Jurkat, Clone E6-1 (cell line): Measurements from ENCODE around the gene FEZF2. TPM values are rescaled to one million over a fixed set of nuclear protein-coding genes. Genes with fewer than 3 reads are reported as not detected.
A peak's percentile ranks its signal among the peaks of the same experiment; 100 is the strongest.

Source experiments
- DNase-seq: peaks from one replicate; pipeline ENCODE4 v3.0.0-alpha.2; 2011; ENCODE audit warnings: low read depth, low spot score
- H3K4me3 ChIP-seq: 2 replicates; pipeline ENCODE4 v1.5.1; 2011; ENCODE audit warnings: mild to moderate bottlenecking, low read length, control low read depth, moderate library complexity
- polyA plus RNA-seq: library from polyadenylated mRNA; unstranded; fragments of >200 nt; gene quantifications from one replicate; pipeline ENCODE4 v1.2.1, GENCODE V29; 2012; ENCODE audit warnings: missing spikeins; ENCODE audit not compliant: insufficient read length, insufficient read depth

FEZF2 gene
- polyA plus RNA-seq, result not detected

DNA sequence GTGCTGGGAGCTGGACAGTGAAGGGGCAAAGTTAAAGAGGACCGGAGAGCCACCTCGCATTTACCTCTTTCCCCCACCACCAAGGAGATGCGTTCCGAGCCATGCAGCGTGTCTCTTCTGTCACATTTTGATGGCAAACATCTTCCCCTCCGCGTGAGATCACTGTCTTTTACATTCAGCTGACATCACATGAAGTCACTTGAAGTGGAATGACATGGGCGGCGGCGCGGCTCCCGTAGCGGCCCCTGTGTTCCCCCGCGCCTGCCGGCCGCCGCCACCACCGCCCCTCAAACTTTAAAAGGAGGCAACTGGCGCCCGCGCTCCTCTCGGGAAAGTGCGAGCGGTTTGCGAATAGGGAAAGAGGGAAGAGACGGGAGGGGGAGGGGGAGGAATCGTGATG is at the start of gene FEZF2:
TSS of gene FEZF2 (minus strand) at position 336 of the 400 bp plus-strand sequence. CDS start 682 bp downstream, outside the sequence.
- no peak for DNase-seq
- no peak within 1 kb of the TSS for H3K4me3 ChIP-seq

GRCh38 chr3:62421207-62421606 is 47.9 kb upstream of the FEZF2 start:
- DNase-seq, result no peak
- no peak overlapping the region for H3K4me3 ChIP-seq

DNA sequence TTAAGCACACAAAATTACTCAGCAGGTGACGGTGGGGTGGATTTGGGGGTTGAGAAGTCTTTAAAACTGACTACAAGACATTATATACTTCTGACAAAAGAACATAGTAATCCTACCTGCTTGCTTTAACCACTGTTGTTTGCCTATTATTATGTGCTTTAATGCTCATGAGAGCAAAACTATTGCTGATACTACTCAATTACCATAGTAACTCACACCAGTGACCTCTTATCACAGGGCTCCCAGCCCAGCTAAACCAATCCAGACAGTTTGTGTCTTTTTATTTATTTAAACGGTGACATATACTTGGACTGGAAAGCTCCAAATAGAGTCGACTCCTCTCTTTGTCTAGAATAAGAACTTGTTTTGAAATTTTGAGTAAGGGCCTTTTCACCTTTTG is 42.8 kb upstream of the FEZF2 start:
- H3K4me3 ChIP-seq, result no peak overlapping the region
- no peak for DNase-seq

DNA sequence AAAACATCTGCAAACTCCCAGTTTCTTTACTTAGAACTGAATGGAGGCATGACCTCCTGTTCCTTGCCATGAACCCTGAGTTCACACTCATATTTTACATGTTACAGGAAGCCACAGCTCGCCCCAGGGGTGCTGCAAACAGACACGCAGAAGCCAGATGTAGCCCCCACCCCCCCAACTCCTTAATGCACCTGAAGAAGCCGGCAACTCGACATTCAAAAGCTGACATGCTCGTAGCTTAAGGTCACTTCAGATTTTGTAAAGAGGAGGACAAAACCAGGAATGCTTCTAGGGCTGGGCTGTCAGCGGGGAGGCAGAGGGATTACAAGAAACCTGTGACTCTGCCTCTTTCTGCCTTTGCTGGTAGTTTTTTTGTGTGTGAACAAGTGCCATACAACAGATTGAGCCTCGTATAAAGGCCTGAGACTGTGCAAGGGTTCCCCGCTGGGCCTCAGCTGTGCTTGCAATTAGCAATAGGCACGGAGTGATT is 42.0 kb upstream of the FEZF2 start:
- no peak overlapping the region for H3K4me3 ChIP-seq
- peak; percentile 28 for DNase-seq

DNA sequence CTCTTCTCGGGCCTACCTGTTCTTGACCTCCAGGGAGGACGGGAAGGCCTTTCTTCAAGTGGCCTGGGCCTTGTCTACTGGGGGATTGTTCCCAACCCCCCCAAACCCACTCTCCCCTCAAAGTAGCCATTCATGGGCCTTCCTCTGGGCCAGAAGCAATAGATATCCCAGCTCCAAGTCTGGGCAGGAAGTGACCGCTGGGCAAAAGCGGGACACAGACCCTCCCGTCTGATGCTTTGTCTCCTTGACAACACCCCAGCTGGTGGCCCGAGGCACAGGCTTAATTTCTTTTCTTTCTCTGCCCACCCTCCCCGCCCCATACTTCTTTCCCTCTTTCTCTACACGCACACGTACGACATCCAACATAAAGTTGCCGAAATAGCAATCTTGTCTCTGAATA is 41.4 kb upstream of the FEZF2 start:
- no peak overlapping the region for H3K4me3 ChIP-seq

GRCh38 chr3:62413687-62414086 is 40.3 kb upstream of the FEZF2 start:
- H3K4me3 ChIP-seq, result no peak overlapping the region
- no peak for DNase-seq

More for the DNA sequence above, 41.4 kb upstream of the FEZF2 start:
- no peak for DNase-seq

GRCh38 chr3:62406945-62407344 is 33.6 kb upstream of the FEZF2 start:
- H3K4me3 ChIP-seq, result no peak overlapping the region
- no peak for DNase-seq

DNA sequence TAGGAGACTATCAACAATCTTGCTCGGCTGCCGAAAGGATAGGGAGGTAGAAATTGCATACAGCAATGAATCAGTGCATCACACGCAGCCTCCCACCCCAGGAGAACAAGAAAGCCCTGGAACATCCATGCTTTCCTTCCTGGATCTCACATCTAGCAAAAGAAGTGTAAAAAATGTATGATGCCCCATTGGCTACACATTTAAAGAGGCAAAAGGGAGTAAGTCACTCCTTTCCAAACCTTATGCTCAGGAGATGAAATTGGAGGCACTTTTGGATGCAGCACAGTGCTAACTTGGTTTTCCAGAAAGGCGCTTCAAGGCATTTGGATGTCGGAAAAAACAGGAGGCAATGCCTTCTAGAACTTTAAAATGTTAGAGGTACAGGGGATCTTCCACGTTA is 32.2 kb upstream of the FEZF2 start:
- DNase-seq, result no peak
- H3K4me3 ChIP-seq, result no peak overlapping the region

DNA sequence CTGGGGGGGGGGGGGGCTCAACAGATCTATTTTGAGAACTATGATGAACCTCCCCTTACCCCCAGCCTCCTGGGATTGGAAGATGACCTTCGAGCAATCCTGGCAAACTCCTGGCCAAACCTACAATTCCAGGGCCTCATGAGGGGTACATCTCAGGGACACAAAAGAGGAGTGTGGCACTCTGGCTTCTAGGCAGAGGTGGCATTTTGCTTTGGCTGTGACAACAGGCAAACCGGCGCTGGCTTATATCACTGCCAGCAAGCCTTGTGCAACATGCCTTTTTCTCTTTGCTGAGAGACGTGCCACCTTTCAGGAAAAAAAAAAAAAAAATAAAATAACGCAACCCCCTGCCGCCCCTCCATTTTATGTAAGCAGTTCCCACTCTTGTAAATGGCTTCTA is 31.8 kb upstream of the FEZF2 start:
- DNase-seq, result no peak
- H3K4me3 ChIP-seq, result no peak overlapping the region

DNA sequence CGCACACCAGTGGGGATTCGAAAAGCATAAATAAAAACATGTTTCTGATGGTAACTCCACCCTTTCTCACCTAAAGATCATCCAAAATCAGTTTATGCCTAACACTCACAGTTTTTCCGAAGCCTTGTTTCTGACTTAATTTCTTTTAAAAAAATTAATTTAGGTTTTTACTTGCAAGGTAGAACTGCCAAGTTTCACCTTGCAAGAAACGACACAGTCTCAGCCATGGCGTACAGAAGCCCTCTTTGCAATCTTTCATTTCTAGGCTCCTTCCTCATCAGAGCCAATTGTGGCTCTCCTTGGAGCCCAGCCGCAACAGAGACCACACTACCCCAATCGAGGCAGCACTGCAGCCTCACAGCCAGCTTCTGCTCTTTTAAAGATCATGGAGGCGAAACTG is 31.0 kb upstream of the FEZF2 start:
- no peak for DNase-seq
- H3K4me3 ChIP-seq, result no peak overlapping the region

DNA sequence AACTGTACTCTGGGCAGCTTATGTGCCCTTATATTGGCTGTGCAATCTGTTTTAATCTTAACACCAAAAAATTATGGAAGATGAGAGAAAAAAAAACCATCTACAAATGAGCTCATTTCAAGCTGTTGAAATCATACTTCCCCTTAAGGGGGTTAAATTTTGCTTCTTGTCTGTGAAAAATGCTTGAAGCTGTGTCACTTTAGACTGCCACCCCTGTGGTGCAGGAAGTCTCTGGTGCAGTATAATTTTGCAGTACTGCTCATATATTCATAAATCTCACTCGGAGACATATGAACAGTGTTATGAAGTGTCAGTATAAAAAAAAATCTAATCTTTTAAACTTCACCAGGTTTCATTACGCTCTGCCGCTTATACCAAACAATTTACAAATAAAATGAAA is 30.4 kb upstream of the FEZF2 start:
- H3K4me3 ChIP-seq, result no peak overlapping the region
- DNase-seq, result no peak

- no peak overlapping the region for H3K4me3 ChIP-seq
- DNase-seq, result no peak
Measured at GRCh38 chr3:62392626-62393292, 19.4 kb upstream of the FEZF2 start.

GRCh38 chr3:62387251-62387650 is 13.9 kb upstream of the FEZF2 start:
- no peak for DNase-seq

GRCh38 chr3:62379321-62379798 is 6.0 kb upstream of the FEZF2 start:
- DNase-seq, result no peak
- no peak overlapping the region for H3K4me3 ChIP-seq

More at GRCh38 chr3:62387251-62387650, 13.9 kb upstream of the FEZF2 start:
- H3K4me3 ChIP-seq, result no peak overlapping the region

GRCh38 chr3:62378921-62379320 is 5.6 kb upstream of the FEZF2 start:
- no peak for DNase-seq
- no peak overlapping the region for H3K4me3 ChIP-seq

DNA sequence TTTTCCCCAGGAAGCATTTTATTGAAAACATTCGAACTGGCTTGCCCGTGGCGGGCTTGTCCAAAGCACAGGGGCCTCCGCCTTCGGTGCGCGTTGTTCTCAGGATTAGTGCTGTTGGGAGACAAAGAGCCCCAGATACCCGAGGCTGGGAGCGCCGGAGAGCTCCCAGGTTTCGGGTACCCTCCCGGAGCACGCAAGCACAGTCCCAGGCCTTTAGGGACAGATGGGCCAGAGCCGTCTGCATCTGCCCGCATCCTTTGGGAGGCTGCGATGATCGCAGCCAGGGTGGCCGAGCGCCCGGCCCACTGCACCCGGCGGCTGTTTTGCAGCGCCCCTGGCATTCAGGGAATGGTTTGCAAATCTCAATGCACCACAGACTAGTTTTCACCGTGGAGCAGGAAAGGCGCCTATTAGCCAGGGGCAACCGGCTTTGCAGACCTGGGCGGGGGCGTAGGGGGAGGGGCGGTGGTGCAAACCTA is 5.0 kb upstream of the FEZF2 start:
- no peak overlapping the region for H3K4me3 ChIP-seq
- DNase-seq, result no peak

- DNase-seq, result no peak
- no peak overlapping the region for H3K4me3 ChIP-seq
Measured at GRCh38 chr3:62376906-62377877, 3.8 kb upstream of the FEZF2 start.

DNA sequence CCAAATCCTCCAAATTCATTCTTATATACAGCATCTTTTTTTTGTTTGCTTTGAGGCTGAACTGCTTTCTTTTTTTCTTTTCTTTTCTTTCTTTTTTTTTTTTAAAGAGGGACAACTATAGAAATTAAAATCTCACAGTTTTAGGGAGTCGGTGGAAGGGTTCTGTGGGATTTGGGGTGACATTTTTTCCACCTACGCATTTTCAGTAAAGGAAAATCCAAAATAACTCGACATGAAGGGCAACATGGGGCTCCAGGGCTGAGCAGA is 3.0 kb upstream of the FEZF2 start:
- DNase-seq, result no peak
- no peak overlapping the region for H3K4me3 ChIP-seq

DNA sequence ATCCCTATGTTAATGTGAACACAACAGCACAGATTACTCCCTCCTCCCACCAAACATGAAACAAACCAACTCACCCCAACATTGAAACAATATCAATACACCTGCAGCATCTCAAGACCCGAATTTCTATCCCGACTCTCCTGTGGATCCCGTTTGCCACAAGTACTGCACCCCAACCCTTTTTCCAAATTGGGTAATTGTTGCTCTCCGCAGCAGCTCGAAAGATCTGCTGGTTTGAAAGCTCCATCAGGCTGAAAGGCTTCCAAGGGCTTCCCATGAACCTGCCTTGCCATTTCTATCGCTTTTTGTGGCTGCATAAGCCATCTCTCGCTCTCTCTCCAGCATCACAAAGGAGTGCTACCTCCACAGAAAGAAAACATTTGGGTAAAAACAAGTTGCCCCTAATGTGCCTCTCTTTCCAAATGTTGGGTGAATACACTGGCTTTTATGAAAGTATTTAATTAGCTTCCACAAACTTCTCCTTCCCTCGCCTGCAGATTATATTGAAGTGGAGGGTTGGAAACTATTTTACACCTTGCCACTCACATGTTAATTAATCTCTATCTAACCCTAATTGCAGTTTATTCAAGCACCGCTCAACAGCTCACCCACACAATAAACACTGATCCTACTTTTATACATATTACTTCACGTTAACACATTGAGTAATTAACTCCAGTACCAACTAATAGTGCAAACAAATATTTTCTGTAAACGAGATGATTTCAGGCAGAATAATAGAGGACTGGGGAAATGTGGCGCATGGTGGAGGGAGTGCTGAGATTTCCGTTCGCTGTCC is 2.5 kb upstream of the FEZF2 start:
- no peak for DNase-seq
- H3K4me3 ChIP-seq, result no peak overlapping the region
